Measurements from ENCODE around the gene AUTS2.

AUTS2 gene

GRCh38 chr7:69880840-69881239, 282.6 kb downstream of the AUTS2 start:
- no peak overlapping the region for H3K4me3 ChIP-seq (ENCODE audit: low read depth, low read length)
- no peak for TF ChIP-seq CTCF (IDR thresholded peaks at IDR 0.05; ENCODE audit: borderline replicate concordance, insufficient read depth, low read depth, low read length)

GRCh38 chr7:69882269-69882668, 284.0 kb downstream of the AUTS2 start:
- no peak for TF ChIP-seq CTCF (IDR thresholded peaks at IDR 0.05; ENCODE audit: borderline replicate concordance, insufficient read depth, low read depth, low read length)

GRCh38 chr7:69883399-69883891, 285.2 kb downstream of the AUTS2 start:
- TF ChIP-seq CTCF (IDR thresholded peaks at IDR 0.05; ENCODE audit: borderline replicate concordance, insufficient read depth, low read depth, low read length), result no peak

More at GRCh38 chr7:69882269-69882668, 284.0 kb downstream of the AUTS2 start:
- no peak overlapping the region for H3K4me3 ChIP-seq (ENCODE audit: low read depth, low read length)

GRCh38 chr7:69885431-69885830, 287.2 kb downstream of the AUTS2 start:
- TF ChIP-seq CTCF (IDR thresholded peaks at IDR 0.05; ENCODE audit: borderline replicate concordance, insufficient read depth, low read depth, low read length), result no peak
- no peak overlapping the region for H3K4me3 ChIP-seq (ENCODE audit: low read depth, low read length)

More at GRCh38 chr7:69883399-69883891, 285.2 kb downstream of the AUTS2 start:
- H3K4me3 ChIP-seq (ENCODE audit: low read depth, low read length), result no peak overlapping the region

GRCh38 chr7:69889338-69889975, 291.2 kb downstream of the AUTS2 start:
- no peak for TF ChIP-seq CTCF (IDR thresholded peaks at IDR 0.05; ENCODE audit: borderline replicate concordance, insufficient read depth, low read depth, low read length)
- no peak overlapping the region for H3K4me3 ChIP-seq (ENCODE audit: low read depth, low read length)

- TF ChIP-seq CTCF (IDR thresholded peaks at IDR 0.05; ENCODE audit: borderline replicate concordance, insufficient read depth, low read depth, low read length), result no peak
- H3K4me3 ChIP-seq (ENCODE audit: low read depth, low read length), result no peak overlapping the region
Measured at GRCh38 chr7:69889976-69890351, 291.7 kb downstream of the AUTS2 start.

GRCh38 chr7:69892790-69893189, 294.5 kb downstream of the AUTS2 start:
- no peak for TF ChIP-seq CTCF (IDR thresholded peaks at IDR 0.05; ENCODE audit: borderline replicate concordance, insufficient read depth, low read depth, low read length)
- no peak overlapping the region for H3K4me3 ChIP-seq (ENCODE audit: low read depth, low read length)

All from GM12875 (cell line).